ENCODE data around the gene TMEM273.

The TMEM273 gene, protein sequence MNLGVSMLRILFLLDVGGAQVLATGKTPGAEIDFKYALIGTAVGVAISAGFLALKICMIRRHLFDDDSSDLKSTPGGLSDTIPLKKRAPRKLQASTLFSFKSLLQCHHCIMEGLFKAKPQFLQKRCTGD

DNA sequence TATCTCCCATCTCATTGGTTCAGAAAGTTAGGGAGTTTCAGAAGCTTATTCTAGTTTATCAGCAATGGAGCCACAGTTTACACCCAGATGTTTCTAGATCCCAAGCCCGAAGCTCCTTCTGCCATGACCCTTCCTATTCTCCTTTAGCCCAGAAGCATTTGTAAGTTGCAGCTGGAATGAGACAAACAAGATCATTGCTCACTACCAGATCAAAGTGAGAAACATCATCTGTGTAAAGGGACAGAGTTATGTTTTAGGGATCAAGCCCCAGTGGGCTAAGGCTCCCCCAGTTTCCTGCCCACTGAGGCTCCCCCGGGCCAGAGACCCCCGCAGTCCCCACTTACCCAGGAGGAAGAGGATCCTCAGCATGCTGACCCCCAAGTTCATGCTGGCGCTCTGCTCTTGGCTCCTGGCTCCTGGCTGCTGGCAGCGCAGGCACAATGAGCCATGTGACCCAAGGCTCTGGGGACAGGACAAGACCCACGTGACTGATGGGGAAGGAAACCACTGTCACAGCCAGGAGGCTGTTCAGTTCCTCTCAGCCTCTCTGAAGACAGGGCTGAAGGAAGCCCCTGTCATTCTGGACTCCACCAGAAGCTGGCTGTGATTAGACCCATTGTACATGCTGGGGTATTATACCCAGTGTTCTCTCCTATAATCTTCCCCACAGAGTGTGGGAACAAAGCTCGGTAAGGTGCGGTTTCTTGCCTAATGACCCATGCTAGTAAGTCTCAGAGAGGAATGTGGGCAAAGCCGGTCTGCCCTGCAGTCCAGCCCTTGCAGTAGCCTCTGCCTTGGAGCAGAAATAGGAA, at the start of gene TMEM273:
Gene TMEM273 (minus strand): TSS at position 442 of the 812 bp plus-strand sequence. CDS start 55 bp downstream, at position 387.
- no peak for DNase-seq

GRCh38 chr10:49237985-49238384, 49.8 kb upstream of the TMEM273 start:
- DNase-seq = no peak

- no peak for DNase-seq
Observed at GRCh38 chr10:49235392-49235791, 47.2 kb upstream of the TMEM273 start.

DNA sequence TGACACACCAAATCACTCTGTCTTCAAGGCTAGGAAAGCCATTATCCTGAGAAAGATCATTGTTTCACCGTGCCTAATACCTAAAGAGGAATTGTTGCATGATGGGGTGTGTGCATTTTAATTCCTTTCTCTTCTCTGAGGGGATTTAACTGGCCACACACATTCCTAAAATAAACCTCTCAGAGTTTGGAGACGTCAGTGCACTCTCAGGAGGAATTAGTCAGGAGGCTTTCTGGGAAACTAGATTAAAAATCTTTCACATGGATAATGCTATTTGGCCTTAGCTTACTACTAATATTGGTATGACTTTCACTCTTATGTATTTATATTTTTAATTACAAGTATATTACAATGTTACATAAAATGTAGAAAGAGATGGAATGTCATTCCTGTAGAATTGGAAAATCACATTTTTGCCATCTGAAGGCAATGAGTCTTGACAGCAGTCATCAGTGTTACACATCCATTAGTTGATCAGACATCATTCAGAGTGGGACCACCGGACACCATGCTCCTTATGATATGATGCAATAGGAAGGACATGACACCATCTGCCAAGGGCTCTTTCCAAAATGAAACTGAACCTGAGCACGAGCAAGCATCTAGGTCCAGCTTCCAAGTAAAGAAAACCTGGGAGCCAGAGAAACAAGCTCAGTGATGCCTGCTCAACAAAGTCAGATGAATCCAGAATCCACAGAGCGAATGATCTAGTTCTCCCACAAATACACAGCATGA, 43.1 kb upstream of the TMEM273 start:
- no peak for DNase-seq

GRCh38 chr10:49230004-49230403, 41.8 kb upstream of the TMEM273 start:
- DNase-seq = no peak

DNA sequence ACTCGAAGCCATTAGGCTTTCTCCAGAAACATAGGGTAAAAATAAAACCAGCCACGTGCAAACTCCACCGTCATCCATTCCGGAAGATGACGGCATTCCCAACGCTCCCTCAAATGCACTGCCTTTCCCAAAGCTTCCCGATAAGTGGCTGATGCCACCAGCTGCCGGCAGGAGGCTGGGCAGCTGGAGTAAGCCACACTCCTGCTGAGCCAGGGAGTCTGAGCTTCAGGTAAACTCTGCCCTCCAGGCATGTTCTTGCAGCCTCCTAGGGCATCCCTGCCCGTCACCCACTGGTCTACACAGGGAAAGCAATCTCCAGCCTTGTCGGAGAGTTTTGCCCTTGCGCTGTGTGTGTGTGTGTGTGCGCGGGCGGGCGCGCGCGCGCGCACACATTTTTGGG, 40.5 kb upstream of the TMEM273 start:
- no peak for DNase-seq

DNA sequence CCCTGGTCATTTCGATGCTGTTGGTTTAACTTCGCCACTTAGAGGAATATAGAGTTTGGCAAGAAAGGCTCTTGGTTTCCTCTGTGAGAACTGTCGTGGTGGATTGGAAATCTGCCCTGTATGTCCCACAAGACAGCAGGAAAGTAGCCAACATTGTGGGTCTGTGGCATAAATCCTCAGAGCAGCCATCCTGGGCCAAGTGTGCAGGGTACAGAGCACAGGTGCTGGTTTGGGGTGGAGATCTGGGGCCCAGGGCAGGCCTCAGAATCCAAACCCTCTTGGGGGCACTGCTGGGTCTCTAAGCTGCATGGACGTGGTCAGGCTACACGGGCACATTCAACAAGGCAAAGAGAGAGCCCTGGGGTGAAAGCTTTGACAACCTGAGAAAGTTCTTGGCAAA, 39.2 kb upstream of the TMEM273 start:
- no peak for DNase-seq

DNA sequence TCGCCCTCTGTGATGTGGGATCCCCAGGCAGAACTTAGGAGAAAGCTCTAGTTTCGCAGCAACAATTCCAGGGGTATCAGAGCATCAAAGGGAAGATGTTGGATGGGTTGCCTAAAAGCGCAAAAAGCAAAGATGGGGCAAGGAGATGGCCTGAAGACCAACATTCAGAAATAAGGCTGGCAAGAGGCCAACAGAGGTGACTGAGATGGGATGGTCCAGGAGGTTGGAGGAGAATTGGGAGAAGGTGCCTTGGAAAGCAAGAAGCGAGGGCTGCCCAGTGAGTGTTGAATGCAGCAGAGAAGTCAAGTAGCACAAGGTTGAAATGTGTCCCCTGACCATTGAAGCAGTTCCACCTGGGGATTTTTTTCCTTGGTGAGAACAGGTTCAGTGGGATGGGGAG, 38.4 kb upstream of the TMEM273 start:
- DNase-seq = no peak

DNA sequence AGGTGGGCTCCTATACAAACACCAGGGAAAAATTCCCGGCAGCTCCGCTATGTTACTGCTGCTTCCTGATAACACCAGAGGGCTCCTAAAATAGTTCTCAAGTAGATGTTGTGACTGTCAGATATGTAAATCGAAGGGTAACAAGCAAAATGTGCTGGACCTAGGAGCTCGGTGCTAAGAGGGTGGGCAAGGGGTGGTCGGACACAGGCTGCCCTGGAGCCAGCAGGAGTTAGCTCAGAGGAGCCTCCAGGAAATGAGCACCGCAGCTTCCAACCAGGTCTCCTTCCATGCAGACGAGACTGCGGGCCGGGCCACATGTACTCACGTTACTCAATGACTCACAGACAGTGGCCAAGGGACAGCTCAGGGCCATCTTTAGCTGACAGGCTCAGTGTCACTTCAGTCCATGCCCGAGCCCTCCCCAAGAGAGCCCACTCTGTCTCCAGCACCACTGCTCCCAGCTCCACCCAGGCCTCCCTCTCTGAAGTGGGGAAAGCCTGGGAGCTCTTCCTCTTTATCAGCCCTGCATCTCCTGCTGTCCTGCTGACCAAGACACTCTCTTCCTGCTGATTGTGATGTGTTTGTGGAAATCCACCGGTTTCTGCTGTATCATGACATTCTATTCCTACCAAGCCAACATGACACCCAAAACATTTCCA, 37.2 kb upstream of the TMEM273 start:
- DNase-seq = no peak

- no peak for DNase-seq
Observed at GRCh38 chr10:49223205-49223604, 35.0 kb upstream of the TMEM273 start.

DNA sequence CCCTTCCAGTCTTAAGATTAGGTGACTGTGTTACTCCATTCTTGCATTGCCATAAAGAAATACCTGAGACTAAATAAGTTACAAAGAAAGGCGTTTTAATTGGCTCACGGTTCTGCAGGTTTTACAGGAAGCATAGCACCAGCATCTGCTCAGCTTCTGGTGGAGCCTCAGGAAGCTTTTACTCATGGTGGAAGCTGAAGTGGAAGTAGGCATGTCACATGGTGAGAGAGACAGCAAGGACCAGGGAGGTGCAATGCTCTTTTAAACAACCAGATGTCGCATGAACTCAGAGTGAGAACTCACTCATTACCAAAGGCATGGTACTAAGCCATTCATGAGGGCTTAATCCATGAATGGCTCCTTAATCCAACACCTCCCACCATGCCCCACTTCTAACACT, 34.0 kb upstream of the TMEM273 start:
- no peak for DNase-seq

DNA sequence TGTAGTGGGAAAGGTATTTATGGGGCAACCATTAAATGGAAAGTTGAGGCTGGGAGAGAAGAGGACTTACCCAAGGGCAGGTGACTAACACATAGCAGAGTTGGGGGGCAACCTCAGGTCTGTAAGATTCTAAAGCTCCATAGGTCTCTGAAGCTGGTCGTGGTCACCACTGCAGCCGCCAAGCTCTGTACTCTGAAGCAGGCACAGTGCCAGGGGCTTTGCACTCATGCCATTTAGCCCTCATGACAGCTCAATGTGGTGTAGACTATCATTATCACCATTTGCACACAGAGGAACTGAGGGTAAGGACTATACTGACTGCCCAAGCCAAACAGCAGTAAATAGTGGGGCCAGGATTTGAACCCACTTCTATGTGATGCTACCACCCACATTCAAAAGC, 32.5 kb upstream of the TMEM273 start:
- DNase-seq = no peak

DNA sequence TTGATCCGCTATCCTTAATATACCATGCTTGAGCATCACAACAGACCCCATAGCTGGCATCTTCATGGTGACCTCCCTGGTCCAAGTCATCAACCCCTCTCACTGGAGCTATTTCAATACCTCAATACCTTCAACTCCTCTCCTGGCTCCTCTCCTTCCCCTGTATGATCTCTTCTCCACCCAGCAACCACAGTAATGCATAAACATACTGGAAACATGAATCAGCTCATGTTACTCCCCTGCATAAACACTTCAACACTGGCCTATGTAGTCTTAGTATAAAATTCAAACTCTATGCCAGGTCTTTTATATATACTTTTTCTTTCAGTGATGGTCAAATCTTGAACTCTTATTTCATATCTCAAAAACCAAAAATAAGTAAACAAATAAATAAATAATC, 31.8 kb upstream of the TMEM273 start:
- no peak for DNase-seq

DNA sequence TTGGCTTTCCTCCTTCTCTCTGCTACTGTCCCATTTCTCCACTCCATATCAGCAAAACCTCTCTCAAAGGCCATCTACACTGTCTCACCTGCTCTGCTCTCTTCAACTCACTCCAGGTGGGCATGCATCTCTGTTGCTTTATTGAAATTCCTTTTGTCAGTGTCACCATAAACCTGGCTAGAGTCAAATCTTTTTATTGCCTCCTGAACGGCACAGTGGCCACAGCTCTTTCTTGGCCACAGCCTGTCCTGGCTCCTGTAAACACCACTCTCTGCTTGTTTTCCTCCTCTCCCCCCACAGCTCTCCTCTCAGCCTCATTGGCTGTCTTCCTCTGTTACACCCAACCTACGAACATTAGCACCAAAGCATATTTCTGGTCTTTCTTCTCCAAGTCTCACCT, 31.1 kb upstream of the TMEM273 start:
- no peak for DNase-seq

DNA sequence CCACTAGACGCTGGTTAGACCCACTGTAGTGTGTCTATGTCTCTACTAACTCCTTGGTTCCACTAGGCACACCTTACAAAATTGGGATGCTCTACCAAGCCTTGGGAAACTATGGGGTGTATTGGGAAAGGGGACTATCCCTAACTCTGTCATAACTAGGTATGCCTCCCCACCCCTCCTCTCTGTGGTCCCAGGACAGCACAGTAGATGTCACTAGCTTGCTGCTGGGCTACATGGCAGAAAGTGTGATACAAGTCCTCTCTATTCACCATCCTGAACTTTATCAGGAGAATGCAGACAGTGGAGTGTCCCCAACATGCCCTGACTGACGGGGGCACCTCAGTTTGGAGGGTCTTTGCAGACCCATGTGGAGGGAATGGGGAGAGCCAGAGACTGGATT, 30.3 kb upstream of the TMEM273 start:
- DNase-seq = no peak

DNA sequence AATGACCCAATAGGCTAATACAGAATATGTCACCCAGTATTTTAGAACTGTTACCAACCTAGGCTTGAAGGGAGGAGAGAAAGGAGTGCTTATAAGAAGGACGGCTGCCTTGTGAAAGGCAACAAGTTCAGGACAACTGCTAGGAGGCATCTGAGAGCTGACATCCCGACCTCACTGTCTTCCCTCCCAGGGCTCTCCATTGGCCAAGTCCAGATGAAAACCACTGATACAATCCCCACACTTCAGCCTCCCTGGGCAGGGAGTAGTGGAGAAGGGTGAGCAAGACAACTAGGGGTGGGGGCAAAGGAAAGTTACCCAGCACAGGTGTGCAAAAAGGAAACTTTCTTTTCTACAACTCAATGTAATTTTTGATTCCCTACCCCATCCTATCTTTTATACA, 29.5 kb upstream of the TMEM273 start:
- DNase-seq = no peak

DNA sequence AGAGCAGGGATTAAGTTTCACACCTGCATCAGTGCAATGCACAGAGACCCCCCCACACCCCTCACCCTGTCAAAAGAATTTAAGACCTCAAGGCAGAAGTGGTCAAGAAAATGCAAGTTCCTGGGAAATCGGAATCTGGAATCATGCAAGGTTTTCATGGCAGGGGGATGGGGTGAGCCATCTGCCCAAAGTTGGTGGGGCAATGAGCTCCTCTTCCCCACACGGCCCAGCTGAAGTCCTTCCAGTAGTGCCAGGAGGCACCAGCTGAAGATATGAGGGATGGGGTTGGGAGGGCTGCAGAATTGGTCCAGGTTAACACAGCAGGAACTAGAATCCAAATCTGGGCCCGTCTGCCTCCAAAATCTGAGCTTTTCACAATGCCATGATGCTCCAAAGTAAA, 25.0 kb upstream of the TMEM273 start:
- DNase-seq = no peak

- DNase-seq = no peak
Observed at GRCh38 chr10:49212783-49213182, 24.6 kb upstream of the TMEM273 start.

- no peak for DNase-seq
Observed at GRCh38 chr10:49212076-49212475, 23.9 kb upstream of the TMEM273 start.

DNA sequence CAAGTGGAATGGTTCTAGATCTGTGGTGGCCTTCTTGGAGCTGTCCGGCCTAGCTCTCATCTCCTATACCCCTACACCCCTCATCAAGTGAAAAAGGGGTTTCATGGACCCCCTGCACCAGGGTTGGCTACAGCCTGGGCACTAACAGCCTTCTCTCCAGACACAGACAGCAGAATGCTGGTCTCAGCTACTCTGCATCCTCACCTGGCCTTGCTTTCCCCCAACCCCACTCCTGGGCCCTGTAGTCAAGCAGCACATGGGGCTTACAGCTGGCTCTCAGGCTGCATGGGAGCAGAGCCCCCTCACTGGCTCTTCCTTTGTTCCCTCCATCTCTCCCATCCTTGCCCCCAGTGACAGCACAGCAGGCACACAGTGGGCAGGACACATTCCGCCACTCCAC, 20.8 kb upstream of the TMEM273 start:
- DNase-seq = no peak

DNA sequence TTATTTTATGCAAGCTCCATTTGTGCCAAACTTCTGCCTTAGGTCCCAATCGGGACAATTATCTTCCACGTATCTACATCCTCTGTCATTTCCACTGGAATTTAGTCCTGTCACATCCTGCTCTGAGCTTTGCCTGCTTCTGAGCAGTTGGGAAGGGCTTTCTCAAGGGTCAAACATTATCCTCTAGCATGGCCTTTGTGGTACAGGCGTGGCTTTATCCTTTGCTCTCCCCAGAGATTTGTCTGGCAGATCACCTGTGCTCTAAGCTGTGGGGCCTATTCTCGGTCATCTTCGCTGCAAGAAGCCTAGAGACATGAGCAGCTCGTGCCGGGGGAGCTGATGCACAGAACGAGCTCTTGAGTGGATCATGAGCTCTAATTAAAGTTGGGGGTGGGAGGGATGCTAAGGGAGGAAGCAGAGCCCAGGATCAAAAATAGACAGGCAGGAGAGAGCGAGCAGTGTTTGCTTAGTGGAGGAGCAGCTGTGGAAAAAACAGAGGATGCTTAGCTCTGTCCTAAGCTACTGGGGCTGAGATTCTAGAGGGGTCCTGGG, 19.8 kb upstream of the TMEM273 start:
- DNase-seq = no peak

- DNase-seq = no peak
Observed at GRCh38 chr10:49207113-49207512, 18.9 kb upstream of the TMEM273 start.

- DNase-seq = no peak
Observed at GRCh38 chr10:49205206-49205605, 17.0 kb upstream of the TMEM273 start.
